GM18861 (cell line): ENCODE results near the gene SOBP.

Source experiments
- ATAC-seq: cut with Tn5 transposase; IDR thresholded peaks from one replicate; pipeline ENCODE4 v1.9.1; 2021; ENCODE audit not compliant: unreplicated experiment

Gene SOBP

DNA sequence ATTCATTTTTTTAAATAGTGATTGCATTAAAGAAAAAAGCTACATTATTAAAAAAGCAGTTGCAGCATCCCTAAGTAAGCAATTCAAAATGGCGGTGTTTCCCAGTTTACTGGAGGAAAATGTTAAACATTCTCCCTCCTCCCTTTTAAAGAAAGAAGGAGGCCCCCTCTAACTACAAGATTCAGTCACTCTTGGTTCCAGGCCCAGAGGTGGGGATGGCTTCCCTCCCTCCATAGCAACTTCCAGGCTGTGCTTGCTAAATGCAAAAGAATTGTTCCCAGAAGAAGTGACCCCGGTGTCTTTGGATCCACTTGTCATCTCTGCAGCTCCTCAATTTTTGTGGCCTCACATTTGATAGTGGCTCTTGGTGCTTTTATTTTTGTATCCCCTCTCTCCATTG, 165.9 kb downstream of the SOBP start:
- ATAC-seq = no peak

GRCh38 chr6:107656401-107656800, 166.5 kb downstream of the SOBP start:
- no peak for ATAC-seq

DNA sequence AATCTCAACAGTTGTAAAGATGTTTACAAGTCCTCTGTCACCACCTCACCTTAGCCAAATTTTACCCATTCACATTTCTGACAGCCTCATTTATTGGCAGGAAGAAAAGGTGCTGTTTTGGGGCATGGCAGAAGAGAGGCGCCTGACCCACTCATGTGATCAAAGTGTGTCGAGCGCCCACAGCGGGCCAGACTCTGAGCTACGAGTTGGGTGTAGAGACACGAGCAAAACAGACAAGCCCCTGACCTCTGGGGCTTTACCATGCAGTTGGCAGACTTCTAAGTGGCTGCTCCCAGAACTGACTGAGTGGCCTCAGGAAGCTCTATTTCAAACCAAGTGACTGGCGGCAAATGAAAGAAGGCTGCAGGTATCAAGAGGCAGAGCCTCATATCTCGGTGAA, 167.0 kb downstream of the SOBP start:
- no peak for ATAC-seq

DNA sequence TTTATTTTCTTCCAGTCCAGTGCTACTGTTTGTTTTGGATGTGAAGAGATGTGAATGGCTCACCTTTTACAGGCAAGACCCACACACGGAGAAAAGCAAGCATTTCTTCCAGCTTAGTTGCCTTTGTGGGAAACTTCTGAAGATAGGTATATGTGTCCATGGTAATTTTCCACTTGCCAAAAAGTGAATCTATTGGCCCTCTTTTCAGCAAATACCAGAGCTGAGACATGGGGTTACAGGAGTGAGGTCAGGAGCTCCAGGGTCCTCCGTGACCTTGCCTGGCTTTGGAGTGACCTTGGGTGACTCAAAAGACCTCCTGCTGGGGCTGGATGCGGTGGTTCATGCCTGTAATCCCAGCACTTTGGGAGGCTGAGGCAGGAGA, 167.4 kb downstream of the SOBP start:
- ATAC-seq = no peak

- peak; percentile 84 for ATAC-seq
Observed at GRCh38 chr6:107657755-107658461, 168.0 kb downstream of the SOBP start.

- no peak for ATAC-seq
Observed at GRCh38 chr6:107658920-107659865, 169.3 kb downstream of the SOBP start.

DNA sequence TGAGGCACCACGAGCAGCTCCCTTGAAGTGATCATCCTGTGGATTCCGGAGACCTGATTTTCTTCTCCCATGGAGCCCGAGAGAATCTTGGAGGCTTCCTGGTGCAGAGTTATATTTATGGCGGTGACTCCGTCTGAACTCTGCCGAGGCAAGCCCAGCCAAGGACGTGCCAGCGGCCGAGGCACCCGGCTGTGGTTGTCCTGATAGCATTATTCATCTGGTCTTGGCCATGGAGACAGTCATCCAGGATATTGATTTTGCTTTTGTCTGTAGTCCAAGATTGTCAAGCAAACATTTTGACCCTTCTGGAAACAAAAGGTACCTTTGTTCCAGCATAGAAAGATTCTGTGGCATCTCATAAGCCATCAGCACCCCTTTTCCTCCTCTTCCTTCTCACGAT, 170.9 kb downstream of the SOBP start:
- ATAC-seq = no peak

- ATAC-seq = no peak
Observed at GRCh38 chr6:107661291-107661690, 171.4 kb downstream of the SOBP start.

DNA sequence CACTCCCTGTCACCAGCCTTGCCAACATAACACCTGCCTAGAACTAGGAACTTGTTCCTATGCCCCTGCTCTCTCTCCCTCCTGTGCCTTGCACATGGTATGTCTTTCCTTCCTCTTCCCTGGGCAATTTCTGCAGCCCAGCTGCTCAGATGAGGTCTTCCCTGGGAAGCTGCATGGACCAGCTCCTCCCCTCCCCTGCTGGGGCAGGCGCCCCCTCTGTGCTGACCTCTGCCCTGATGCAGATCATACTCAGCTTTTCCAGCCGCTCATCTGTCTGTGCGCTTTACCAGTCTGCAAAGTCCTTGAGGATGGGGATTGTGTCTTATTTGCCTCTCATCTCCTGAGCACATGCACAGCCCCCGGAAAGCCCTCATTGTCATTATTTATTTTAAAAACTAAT, 172.4 kb downstream of the SOBP start:
- no peak for ATAC-seq

DNA sequence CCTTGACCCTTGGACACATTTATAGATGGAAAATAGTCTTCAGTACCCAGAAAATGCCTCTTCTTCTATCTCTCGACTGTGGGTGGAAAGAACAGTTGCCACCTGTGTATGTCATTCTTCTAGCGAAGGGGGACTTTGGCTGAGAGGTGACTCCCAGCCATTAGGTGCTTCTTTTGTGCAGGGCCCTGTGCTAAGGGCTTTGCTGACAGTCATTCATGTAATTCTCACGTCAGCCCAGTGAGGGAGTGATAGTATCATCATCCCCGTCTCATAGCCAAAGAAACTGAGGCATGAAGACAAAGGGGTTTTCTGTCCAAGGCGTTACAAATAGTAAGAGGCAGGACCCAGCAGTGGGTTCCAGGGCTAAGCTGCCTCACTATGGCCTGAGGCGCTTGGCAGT, 173.4 kb downstream of the SOBP start:
- no peak for ATAC-seq

GRCh38 chr6:107665382-107665781, 175.5 kb downstream of the SOBP start:
- ATAC-seq = no peak

GRCh38 chr6:107666084-107666980, 176.4 kb downstream of the SOBP start:
- no peak for ATAC-seq

- no peak for ATAC-seq
Observed at GRCh38 chr6:107666981-107667601, 177.2 kb downstream of the SOBP start.

DNA sequence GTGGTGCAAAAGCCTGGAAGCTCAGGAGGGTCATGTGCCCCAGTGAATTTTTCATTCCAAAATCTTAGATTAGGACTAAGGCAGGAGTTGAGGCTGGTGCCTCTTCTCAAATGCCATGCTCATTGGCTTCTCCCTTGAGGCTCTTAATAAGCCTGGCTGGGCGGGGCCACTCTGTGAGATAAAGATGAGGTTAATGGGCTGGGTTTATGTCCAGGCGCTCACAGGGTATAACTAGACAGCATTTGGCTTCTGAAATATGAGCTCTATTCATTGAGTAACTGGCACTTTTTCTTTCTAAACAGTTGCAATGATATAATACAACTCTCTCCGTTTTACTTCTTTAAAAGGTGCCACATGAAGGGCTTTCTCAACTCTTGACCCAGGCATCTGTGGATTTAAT, 177.9 kb downstream of the SOBP start:
- no peak for ATAC-seq

DNA sequence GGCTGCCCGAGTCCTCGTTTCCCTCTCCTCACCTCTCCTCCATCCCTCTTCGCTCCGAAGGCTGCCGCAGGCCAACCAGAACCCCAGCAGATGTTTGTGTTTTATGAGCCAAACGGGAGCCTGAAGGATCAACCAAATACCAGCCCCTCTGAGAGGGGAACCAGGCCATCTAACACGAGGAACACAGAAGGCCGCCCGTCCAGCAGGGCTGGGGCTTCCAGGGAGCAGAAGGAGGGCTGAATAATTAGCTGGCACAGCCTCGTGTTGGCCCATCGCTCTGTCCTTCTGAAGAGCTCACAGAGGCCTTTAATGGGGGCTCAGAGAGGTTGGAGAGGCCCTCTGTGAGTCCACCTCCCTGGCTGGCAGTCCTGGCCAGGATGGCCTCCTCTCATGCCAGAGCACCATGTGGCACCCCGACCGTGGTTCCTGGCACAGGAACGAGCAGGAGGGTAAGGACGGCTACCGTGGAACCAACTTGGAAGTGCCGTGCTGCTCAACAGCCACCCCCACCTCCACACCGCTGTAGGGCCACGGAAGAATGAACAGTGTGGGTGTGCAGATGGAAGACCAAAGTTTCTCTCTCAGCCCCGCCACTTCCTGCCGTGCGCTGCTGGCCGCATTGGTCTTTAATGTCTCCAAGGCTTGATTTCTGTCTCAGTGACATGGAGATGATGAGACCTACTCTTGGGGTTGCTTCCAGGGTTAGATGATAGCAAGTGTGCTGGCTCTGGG, 179.0 kb downstream of the SOBP start:
- peak; percentile 74 for ATAC-seq

DNA sequence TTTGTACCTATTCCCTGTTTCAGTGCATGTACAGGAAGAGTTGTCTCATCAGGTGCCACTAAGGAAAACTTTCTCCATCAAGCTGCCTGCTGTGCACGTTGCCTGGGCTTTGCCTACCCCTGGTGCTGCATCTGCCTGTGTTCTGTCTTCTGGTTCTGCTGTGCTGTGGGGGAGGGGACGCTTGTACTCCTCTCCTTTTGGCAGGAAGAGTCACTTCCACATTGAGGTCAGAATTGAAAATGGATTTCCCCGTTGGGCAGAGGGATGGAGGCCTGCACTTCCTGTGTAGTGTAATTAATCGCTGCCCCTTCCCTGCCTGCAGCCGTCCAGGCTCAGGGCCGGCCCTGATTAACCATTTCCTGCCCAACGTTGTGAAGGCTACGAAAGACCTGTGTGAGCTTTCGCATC, 180.9 kb downstream of the SOBP start:
- no peak for ATAC-seq

DNA sequence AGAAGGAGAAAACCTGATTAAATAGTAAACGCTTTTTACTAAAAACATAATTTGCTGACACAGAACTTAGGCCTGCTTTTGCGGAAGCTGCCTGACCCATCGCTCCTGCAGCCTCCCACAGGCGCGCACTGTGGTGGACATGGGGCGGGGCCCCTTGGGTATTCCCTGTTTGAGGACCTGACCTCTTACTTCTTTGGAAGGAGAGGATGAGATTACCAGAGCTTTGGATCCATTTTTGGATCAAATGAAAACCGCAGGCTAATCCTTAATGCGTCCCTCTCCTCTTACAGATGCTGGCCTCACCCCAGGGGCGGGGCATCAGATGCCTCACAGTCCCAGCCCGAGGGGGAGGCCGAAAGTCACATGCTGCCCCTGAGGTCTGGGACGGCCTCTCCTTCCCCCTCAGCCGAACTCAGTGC, 183.2 kb downstream of the SOBP start:
- no peak for ATAC-seq

DNA sequence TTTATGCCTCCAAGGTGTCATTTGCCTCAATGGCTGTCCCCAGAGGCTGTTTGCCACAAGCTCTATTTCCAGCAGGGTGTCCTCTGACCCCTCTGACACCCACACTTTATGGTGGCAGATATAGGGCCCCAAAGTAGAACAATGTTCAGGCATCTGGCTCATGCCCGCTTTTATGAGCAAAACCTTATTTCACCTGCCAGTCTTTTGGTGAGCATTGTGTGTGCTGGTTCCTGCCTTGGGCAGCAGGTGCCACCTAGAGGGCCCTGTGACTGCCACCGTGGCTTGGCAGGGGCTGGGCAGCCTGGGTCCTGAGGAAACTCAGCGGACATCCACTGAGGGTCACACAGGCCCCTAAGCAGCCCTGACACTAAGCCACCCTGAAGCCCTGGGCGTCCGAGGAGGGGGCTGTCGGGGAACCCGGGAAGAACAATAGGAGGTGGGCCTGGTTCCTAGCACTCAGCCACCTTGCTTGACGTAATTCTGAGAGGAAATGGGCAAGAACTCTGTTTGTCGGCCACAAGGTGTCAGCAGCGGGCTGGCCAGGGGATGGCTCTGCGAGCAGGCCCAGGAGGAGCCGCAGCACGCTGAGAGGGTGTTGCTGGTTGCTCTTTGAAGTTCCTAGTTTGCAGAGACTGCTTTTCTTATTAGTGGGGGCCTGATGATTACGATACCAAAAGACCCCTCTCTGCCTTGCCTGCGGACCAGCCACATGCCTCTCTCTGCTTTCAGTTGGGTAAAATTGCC, 185.2 kb downstream of the SOBP start:
- ATAC-seq = peak; percentile 80

DNA sequence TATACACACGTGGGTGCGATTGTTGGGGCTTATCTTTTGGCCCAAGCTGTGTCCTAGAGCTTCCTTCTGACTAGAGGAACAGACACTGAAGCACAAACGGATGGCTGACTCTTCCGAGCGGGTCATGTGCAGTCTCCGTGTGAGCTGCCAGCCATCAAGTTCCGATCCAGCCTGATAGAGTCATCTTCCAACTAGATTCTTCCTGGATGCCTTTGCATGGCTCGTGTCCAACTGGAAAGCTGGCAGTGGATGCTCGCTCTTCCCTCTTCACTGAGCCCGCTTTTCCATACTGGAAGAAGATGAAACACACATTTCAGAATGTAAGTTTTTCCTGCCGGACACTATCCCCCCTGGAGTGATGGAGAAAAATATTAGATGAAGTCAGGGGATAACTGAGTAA, 186.1 kb downstream of the SOBP start:
- ATAC-seq = no peak
